Stomach (tissue), 9 donors: ENCODE data around the gene KRTAP12-2. TPM values are rescaled to one million over a fixed set of nuclear protein-coding genes. Genes with fewer than 3 reads are reported as not detected.
"Not testable (repeated sequence)": the region's sequence is repeated elsewhere in the genome, so short reads cannot be mapped to it uniquely, and the experiment has no call there.

Source experiments
- DNase-seq, 2 donors: peaks; one replicate each; pipeline versions ENCODE4 v3.0.0 to v3.0.0-alpha.2; 2013 to 2019
- H3K27ac ChIP-seq, 5 donors: fragments of 200-600 bp in 4 of 5; sonication (generic) in 4 of 5; one replicate each; pipeline ENCODE4 v1.5.1; 2013 to 2019; ENCODE audit warnings: mild to moderate bottlenecking in 1 of 5, moderate library complexity in 1 of 5
- H3K27me3 ChIP-seq, 3 donors: fragments of 200-600 bp; sonication (generic); one replicate each; pipeline ENCODE4 v1.5.1; 2017 to 2019; ENCODE audit warnings: mixed run types in 1 of 3
- H3K36me3 ChIP-seq, 4 donors: fragments of 200-600 bp; sonication (generic); 1 replicate in 3 of 4; 2 replicates in 1 of 4; pipeline ENCODE4 v1.5.1; 2016 to 2019
- H3K4me1 ChIP-seq, 4 donors: fragments of 200-600 bp; sonication (generic); one replicate each; pipeline ENCODE4 v1.5.1; 2016 to 2019
- H3K4me3 ChIP-seq, 4 donors: fragments of 200-600 bp; sonication (generic) in 3 of 4; one replicate each; pipeline ENCODE4 v1.5.1; 2016 to 2019; ENCODE audit warnings: mild to moderate bottlenecking in 1 of 4
- H3K9me3 ChIP-seq, 4 donors: fragments of 200-600 bp; sonication (generic); one replicate each; pipeline ENCODE4 v1.5.1; 2016 to 2019
- EP300 ChIP-seq: sonication (generic); formaldehyde crosslinking; IDR thresholded peaks from one replicate; pipeline ENCODE4 v1.6.1; 2017; ENCODE audit warnings: antibody characterized with exemption
- POLR2A ChIP-seq, 4 donors: fragments of 450-650 bp; IDR thresholded peaks; one replicate each; pipeline ENCODE4 v1.6.1; 2016; ENCODE audit warnings: antibody characterized with exemption in 4 of 4, control low read depth in 2 of 4, mild to moderate bottlenecking in 1 of 4, moderate library complexity in 1 of 4
- POLR2AphosphoS5 ChIP-seq, 3 donors: sonication (generic); formaldehyde crosslinking; IDR thresholded peaks; one replicate each; pipeline ENCODE4 v1.6.1; 2016; ENCODE audit warnings: antibody characterized with exemption in 3 of 3
- WGBS, 5 donors: extraction: QIAGEN DNeasy Blood & Tissue Kit in 3 of 5; methylation state at CpG; one replicate each; pipeline versions ENCODE4 v1.1.5 to v1.1.7; 2013 to 2018; 5-methylcytosine and 5-hydroxymethylcytosine counted together
- intact Hi-C: fragments of 100-400 bp; cut with DNase I; formaldehyde crosslinking; loops from one replicate; pipeline ENCODE4 v1.15.1; 2023; ENCODE audit warnings: low total_unique reads
- polyA plus RNA-seq, 3 donors: library from polyadenylated mRNA; stranded (reverse); fragments of 200-250 nt; gene quantifications; one replicate each; pipeline ENCODE4 v1.2.3, GENCODE V29; 2013
- total RNA-seq, 5 donors: library from RNA; depleted of rRNA; stranded (reverse); fragments of >200 nt; gene quantifications; one replicate each; pipeline versions ENCODE4 v1.1.0 to v1.2.3, GENCODE V29; 2014 to 2016
- TF ChIP-seq, protein P1 (sequence below), 7 experiments: fragments of 450-650 bp in 4 of 7; fragments of 200-600 bp in 3 of 7; sonication (generic) in 3 of 7; IDR thresholded peaks; one replicate each; pipeline ENCODE4 v1.5.1; 2016 to 2019; ENCODE audit warnings: antibody characterized with exemption in 7 of 7, control low read depth in 2 of 7, mild to moderate bottlenecking in 1 of 7
- donor health status: healthy with polysubstance abuse.
- donor health status: Bipolar disorder and iron deficiency.
- donor health status: healthy.

The KRTAP12-2 gene
- total and polyA plus RNA-seq, 8 donors: not detected

DNA sequence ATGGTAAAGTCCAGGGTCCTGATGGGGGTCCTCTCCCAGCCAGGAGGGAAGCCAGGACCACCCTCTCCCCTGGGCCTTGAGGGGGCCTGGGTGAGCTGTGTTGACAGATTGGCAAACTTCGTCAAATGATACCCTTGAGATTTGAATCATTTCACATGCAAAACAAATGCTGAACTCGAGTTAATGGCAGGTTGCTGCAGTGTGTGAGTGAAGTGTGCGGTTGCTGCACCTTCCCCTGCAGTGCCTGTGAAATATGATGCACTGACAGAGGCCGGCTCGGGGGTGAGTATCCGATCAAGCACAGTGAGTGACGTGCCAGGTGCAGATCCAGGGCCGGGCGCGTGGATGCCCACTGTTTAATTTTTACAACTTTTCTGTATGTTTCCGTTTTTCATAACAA lies 20.9 kb upstream of the KRTAP12-2 start:
- peaks cover 0 to 7% (median 3%) of the 10 kb centered on the region in 4 donors for H3K9me3 ChIP-seq
- no peak for DNase-seq
- H3K4me1 ChIP-seq: no peaks in the 10 kb centered on the region
- H3K4me3 ChIP-seq: no peak overlapping the region
- 28 to 43% (median 36%) methylated on average over 11 of the region's 11 CpGs for WGBS, 5 donors
- peaks cover 0 to 39% (median 32%) of the 10 kb centered on the region in 3 donors for H3K27me3 ChIP-seq
- intact Hi-C loops: no loop called here
- TF ChIP-seq, protein P1, sequence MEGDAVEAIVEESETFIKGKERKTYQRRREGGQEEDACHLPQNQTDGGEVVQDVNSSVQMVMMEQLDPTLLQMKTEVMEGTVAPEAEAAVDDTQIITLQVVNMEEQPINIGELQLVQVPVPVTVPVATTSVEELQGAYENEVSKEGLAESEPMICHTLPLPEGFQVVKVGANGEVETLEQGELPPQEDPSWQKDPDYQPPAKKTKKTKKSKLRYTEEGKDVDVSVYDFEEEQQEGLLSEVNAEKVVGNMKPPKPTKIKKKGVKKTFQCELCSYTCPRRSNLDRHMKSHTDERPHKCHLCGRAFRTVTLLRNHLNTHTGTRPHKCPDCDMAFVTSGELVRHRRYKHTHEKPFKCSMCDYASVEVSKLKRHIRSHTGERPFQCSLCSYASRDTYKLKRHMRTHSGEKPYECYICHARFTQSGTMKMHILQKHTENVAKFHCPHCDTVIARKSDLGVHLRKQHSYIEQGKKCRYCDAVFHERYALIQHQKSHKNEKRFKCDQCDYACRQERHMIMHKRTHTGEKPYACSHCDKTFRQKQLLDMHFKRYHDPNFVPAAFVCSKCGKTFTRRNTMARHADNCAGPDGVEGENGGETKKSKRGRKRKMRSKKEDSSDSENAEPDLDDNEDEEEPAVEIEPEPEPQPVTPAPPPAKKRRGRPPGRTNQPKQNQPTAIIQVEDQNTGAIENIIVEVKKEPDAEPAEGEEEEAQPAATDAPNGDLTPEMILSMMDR (IDR thresholded peaks at IDR 0.05): no peak
- TF ChIP-seq EP300: no peak
- TF ChIP-seq POLR2A (IDR thresholded peaks at IDR 0.05): no peak
- TF ChIP-seq POLR2AphosphoS5 (IDR thresholded peaks at IDR 0.05): no peak
- no peak overlapping the region for H3K27ac ChIP-seq
- no peaks in the 10 kb centered on the region for H3K36me3 ChIP-seq

DNA sequence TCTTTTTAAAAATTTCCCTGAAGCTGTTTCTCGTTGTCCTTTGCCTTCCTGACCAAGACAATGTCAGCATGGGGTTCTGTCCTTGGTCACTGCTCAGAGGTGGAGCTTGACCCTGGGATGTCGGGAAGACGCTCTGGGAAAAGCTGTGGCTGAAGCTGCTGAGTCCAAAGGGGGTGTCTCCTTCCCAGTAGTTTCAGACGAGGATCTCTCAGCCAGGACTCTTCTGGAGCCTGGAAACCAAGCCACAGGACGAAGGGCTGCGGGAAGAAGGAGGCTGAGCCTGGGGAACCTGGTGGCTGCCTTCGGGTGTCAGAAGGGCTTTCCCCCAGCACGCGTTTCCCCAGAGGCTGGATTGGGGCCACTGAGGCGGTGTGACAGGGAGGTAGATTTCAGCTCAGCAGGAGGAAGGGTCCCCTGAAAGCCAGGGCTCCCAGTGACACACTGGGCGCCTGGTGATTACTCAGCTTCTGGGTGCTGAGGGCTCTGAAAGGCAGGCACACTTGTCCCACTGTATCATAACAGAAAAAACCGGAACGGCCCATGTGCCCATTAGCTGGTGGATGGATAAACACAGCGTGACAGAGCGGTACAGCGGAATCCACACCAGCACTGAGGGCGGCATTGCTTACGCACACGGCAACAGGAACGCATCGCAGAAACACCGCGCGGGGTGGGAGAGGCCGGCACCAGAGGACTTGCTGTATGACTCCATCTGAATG lies 20.3 kb upstream of the KRTAP12-2 start:
- 32 to 50% (median 41%) methylated on average over 25 of the region's 25 CpGs for WGBS, 5 donors
- intact Hi-C loops: no loop called here
- H3K4me1 ChIP-seq: no peaks in the 10 kb centered on the region
- peaks cover 0 to 41% (median 32%) of the 10 kb centered on the region in 3 donors for H3K27me3 ChIP-seq
- no peak for DNase-seq
- TF ChIP-seq, protein P1 (IDR thresholded peaks at IDR 0.05): no peak
- TF ChIP-seq POLR2AphosphoS5 (IDR thresholded peaks at IDR 0.05) (no peak), EP300 (no peak), POLR2A (IDR thresholded peaks at IDR 0.05) (no peak)
- no peaks in the 10 kb centered on the region for H3K36me3 ChIP-seq
- peaks cover 0 to under 1% (median 0%) of the 10 kb centered on the region in 4 donors for H3K9me3 ChIP-seq
- H3K27ac ChIP-seq: no peak overlapping the region
- no peak overlapping the region for H3K4me3 ChIP-seq

DNA sequence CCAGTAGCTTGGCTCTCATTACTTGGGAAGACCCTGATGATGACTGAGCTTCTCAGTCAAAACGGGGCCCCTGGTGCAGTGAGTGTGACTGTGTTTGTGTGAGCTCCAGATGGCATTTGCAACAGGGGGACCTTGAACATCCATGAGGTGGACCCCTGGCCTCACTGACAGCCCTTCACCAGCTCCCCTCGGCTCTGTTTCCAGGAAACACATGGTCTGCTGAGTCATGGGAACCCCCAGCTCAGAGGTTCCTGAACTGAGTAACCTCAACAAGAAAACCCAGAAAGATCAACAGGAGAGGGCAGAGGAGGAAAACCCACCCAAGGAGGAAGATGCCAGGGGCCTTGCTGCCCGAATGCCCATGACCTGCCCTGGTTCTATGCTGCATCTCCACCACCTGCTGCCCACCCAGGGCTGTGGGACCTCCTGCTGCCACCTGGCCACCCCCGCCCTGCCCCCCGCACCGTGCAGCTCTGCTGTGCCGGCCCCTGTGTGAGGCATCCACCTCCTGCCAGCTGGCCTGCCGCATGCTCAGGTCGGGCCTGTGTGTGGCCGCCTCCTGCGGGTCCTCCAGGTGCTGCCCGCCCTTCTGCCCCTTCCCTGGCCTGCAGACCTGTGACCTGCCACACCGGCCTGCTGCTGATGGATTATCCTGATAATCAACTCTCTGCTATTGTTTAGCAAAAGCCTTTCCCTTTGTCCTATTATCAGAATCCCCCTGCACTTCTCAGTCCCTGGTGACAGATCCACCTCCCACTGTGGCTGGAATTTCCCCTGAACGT lies 19.5 kb upstream of the KRTAP12-2 start:
- H3K27ac ChIP-seq: no peak overlapping the region
- 18 to 33% (median 29%) methylated on average over 6 to 14 of the region's 14 CpGs for WGBS, 5 donors
- no peaks in the 10 kb centered on the region for H3K9me3 ChIP-seq
- H3K36me3 ChIP-seq: no peaks in the 10 kb centered on the region
- intact Hi-C loops: no loop called here
- no peak for TF ChIP-seq POLR2A (IDR thresholded peaks at IDR 0.05)
- TF ChIP-seq EP300: no peak
- TF ChIP-seq POLR2AphosphoS5 (IDR thresholded peaks at IDR 0.05): no peak
- TF ChIP-seq, protein P1 (IDR thresholded peaks at IDR 0.05): no peak
- H3K4me1 ChIP-seq: no peaks in the 10 kb centered on the region
- DNase-seq: no peak
- H3K27me3 ChIP-seq: peaks cover 0 to 41% (median 32%) of the 10 kb centered on the region in 3 donors
- H3K4me3 ChIP-seq: no peak overlapping the region

DNA sequence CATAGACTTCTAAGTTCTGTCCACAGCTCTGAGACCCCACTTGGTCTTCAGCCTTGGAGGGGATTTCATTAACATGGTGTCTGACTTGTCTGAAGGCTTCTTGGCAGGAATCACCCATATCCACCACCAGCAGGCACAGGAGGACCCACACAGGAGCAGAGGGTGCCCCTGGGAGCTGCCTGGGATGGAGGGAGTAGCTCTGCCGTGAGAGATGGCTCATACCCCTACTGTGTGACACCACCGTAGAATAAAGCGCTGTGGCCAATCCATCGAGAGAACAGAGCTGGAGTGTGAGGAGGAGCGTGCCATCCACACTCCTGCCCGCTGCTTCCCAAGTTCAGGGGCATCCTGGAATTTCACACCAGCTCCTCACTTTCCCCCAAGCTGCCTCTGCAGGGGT lies 18.3 kb upstream of the KRTAP12-2 start:
- H3K9me3 ChIP-seq, DNase-seq, H3K4me3 ChIP-seq, H3K4me1 ChIP-seq, H3K27ac ChIP-seq, H3K36me3 ChIP-seq, intact Hi-C loops: not testable (repeated sequence)
- WGBS, 5 donors: 72 to 88% (median 75%) methylated on average over 6 of the region's 6 CpGs
- H3K27me3 ChIP-seq: peaks cover 0 to 41% (median 32%) of the 10 kb centered on the region in 3 donors
